GM12874 (cell line): Measurements from ENCODE around the gene FASLG.

ENCODE experiments used
- CTCF ChIP-seq: IDR thresholded peaks from 2 replicates; pipeline ENCODE4 v1.5.1; 2011; ENCODE audit warnings: low read depth, mild to moderate bottlenecking, control low read depth, low read length, moderate library complexity; ENCODE audit not compliant: insufficient read depth

Gene FASLG

DNA sequence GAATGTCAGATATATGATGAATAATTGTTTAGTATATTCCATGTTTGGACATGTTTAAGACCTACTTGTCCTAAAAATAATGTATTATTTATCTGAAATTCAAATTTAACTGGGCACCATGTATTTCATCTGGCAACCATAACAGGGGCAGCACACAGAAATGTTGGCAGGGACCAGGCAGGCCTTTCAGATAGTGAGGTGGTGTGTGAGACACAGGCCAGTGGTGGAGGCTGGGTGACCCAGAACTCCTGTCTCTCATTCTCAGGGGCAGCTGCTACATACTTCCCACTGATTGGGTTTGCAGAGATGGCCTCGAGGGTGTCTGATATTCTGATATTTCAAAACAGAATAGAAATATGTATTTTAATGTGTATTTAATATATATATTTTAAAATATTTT lies 1.3 kb upstream of the FASLG start:
- no peak for TF ChIP-seq CTCF

DNA sequence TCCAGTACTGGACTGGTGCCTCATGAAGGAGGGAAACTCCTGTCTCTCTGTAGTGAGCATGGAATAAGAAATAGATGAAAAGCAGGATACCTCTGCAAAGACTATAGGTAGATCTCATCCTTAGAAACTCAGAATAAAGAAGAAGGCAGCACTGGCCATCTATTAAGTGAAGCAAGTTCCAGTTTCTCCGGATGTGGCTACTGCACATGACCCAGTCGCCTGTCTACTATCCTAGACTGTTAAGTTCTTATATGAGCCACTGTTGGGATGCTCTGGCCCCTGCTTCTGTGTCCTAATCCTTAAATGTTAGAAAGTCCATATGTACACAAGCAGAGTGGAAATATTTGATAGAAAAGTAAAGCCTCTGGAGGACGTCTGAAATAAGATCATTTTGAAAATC lies 2.2 kb downstream of the FASLG start:
- no peak for TF ChIP-seq CTCF

DNA sequence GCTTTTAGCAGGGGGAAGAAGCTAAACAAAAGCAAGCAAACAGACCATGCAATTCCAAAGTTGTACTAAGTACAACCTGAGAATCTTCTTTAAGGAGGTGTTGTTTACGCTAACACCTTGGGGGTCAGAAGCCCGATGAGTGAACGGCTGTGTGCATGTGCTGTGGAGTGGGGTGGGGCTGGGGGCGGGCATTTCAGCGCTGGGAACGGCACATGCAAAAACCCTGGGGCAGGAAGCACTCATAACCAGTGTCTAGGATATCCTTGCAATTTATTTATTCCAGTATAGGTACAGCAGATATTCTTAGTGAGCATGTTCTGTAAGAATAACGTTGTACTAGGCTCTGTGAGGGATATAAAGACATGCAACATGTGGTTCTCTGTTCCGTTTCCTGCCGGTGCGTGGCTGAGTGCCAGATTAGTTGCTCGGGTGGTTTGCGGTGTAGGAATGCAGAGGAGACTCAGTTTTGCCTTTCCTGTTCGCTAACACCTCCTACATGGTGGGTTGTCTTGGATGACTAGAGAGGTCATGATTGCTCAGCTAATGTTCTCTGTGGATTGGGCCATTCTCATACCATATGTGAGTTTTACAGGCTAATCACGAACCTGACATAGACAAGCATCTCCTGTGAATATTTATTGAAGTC lies 3.7 kb downstream of the FASLG start:
- TF ChIP-seq CTCF, result no peak

DNA sequence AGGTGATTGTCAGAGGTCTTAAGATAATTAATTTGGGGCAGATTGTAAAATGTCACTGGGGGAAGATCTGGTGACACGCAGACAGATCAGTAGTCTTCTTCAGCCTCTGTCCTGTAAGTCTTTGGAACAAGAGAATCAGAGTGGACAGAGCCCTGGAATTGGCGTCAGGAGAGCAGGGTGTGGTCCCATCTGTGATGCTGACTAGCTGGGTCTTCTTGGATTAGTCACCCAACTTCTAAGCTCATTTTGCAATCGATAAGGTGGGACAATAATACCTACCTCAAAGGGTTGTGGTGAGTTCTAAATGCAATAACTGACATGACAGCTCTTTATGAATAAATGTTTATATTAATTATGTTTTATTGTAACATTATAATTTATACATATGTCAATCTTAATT lies 4.8 kb downstream of the FASLG start:
- TF ChIP-seq CTCF, result no peak

DNA sequence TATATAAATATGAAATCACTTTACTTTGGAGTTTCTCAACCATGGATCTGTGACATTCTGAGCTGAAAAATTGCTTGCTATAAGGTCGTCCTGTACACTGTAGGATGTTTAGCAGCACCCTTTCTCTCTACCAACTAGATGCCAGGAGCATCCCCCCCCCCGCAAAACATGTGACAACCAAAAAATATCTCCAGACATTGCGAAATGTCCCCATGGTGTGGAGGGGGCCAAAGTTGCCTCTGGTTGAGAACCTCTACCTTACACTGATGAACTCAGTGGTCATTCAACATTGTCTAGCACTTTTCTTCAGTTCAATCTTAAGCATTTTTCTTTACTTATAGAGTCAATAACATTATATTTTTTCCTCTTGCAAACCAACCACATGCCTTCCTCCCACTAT lies 9.2 kb downstream of the FASLG start:
- no peak for TF ChIP-seq CTCF

- TF ChIP-seq CTCF, result no peak
These were observed 10.1 kb downstream of the FASLG start for GRCh38 chr1:172669011-172669410.

- no peak for TF ChIP-seq CTCF
These were observed 11.4 kb downstream of the FASLG start for GRCh38 chr1:172670316-172670715.
